HepG2 (cell line): ENCODE results near the gene MYD88. TPM values are rescaled to one million over a fixed set of nuclear protein-coding genes. Genes with fewer than 3 reads are reported as not detected.
A peak's percentile ranks its signal among the peaks of the same experiment; 100 is the strongest.

Experiments
- AGO1 ChIP-seq: fragments of 200-400 bp; formaldehyde crosslinking; IDR thresholded peaks from 2 replicates; pipeline ENCODE4 v1.6.1; 2017; ENCODE audit warnings: mild to moderate bottlenecking, low read depth, low read length, moderate library complexity; ENCODE audit not compliant: poor library complexity, severe bottlenecking
- MTA1 ChIP-seq: sonication (generic); formaldehyde crosslinking; IDR thresholded peaks from 2 replicates; pipeline ENCODE4 v1.4.0; 2020; ENCODE audit warnings: missing genetic modification reagents, mild to moderate bottlenecking, borderline replicate concordance
- NBN ChIP-seq: fragments of 450-650 bp; conservative IDR thresholded peaks from 2 replicates; pipeline ENCODE4 v1.6.1; 2017
- NCOA5 ChIP-seq: sonication (generic); formaldehyde crosslinking; IDR thresholded peaks from 2 replicates; pipeline ENCODE4 v1.4.0; 2020; ENCODE audit warnings: missing genetic modification reagents
- RFXAP ChIP-seq: sonication (generic); formaldehyde crosslinking; IDR thresholded peaks from 2 replicates; pipeline ENCODE4 v1.4.0; 2020; ENCODE audit warnings: missing genetic modification reagents, borderline replicate concordance
- SMAD9 ChIP-seq: sonication (generic); formaldehyde crosslinking; IDR thresholded peaks from 2 replicates; pipeline ENCODE4 v1.5.1; 2020; ENCODE audit warnings: mild to moderate bottlenecking, missing genetic modification reagents
- SMC3 ChIP-seq: IDR thresholded peaks from 2 replicates; pipeline ENCODE4 v1.6.1; 2011; ENCODE audit warnings: low read length, improper control_type of control experiment
- SOX13 ChIP-seq, 3 experiments: fragments of 450-650 bp in 1 of 3; sonication (generic) in 1 of 3; formaldehyde crosslinking in 1 of 3; IDR thresholded peaks in 2 of 3; conservative IDR thresholded peaks in 1 of 3; 2 replicates each; pipeline versions ENCODE4 v1.5.0 to v1.6.1; 2016 to 2020; ENCODE audit warnings: antibody characterized with exemption in 1 of 3, mild to moderate bottlenecking in 1 of 3, missing compliant biosample characterization in 1 of 3, missing genetic modification reagents in 1 of 3, moderate library complexity in 1 of 3
- SRSF4 ChIP-seq: fragments of 200-400 bp; formaldehyde crosslinking; IDR thresholded peaks from one replicate; pipeline ENCODE4 v1.6.1; 2018; ENCODE audit warnings: mild to moderate bottlenecking, low read depth, low read length, moderate library complexity; ENCODE audit not compliant: poor library complexity, severe bottlenecking
- TBP ChIP-seq: sonication (generic); formaldehyde crosslinking; IDR thresholded peaks from 2 replicates; pipeline ENCODE4 v1.5.0; 2020; ENCODE audit warnings: missing genetic modification reagents
- TMF1 ChIP-seq: sonication (generic); formaldehyde crosslinking; IDR thresholded peaks from 2 replicates; pipeline ENCODE4 v1.8.1; 2022; ENCODE audit warnings: low read depth, missing genetic modification reagents
- TSC22D2 ChIP-seq: sonication (generic); formaldehyde crosslinking; IDR thresholded peaks from 2 replicates; pipeline ENCODE4 v1.5.1; 2020; ENCODE audit warnings: missing genetic modification reagents, mild to moderate bottlenecking, borderline replicate concordance
- ZBTB37 ChIP-seq: sonication (generic); formaldehyde crosslinking; IDR thresholded peaks from 2 replicates; pipeline ENCODE4 v1.4.0; 2020; ENCODE audit warnings: mild to moderate bottlenecking, missing genetic modification reagents
- ZHX1 ChIP-seq: sonication (generic); formaldehyde crosslinking; IDR thresholded peaks from 2 replicates; pipeline ENCODE4 v1.8.1; 2022; ENCODE audit warnings: low read depth, mild to moderate bottlenecking, missing genetic modification reagents
- ZNF577 ChIP-seq: sonication (generic); formaldehyde crosslinking; IDR thresholded peaks from 2 replicates; pipeline ENCODE4 v1.4.0; 2020; ENCODE audit warnings: mild to moderate bottlenecking, low read depth, missing genetic modification reagents, borderline replicate concordance
- polyA plus RNA-seq, 8 experiments: library from polyadenylated mRNA; depleted of rRNA in 3 of 8; stranded (reverse) in 7 of 8; unstranded in 1 of 8; fragments of >200 nt; fragmentation: Illumina TruSeq in 4 of 8; extraction: Trizol in 4 of 8; gene quantifications; 2 replicates each; pipeline versions ENCODE4 v1.2.1 to v1.2.3, GENCODE V29; 2011 to 2016; ENCODE audit warnings: low read depth in 4 of 8, missing spikeins in 1 of 8, mixed read lengths in 1 of 8; ENCODE audit not compliant: insufficient read depth in 1 of 8
- total RNA-seq, 5 experiments: library from RNA; depleted of rRNA; stranded (reverse); fragments of >200 nt; fragmentation: Illumina TruSeq; extraction: Trizol; gene quantifications; 2 replicates each; pipeline ENCODE4 v1.2.3, GENCODE V29; 2016; ENCODE audit warnings: low read depth in 1 of 5
- TF ChIP-seq, protein P1 (sequence below): sonication (generic); formaldehyde crosslinking; IDR thresholded peaks from 2 replicates; pipeline ENCODE4 v1.8.0; 2022; ENCODE audit warnings: low read depth, missing genetic modification reagents
- TF ChIP-seq, protein P2 (sequence below): sonication (generic); formaldehyde crosslinking; IDR thresholded peaks from 2 replicates; pipeline ENCODE4 v1.4.0; 2020; ENCODE audit warnings: mild to moderate bottlenecking, missing genetic modification reagents
- TF ChIP-seq, protein P3 (sequence below): sonication (generic); formaldehyde crosslinking; IDR thresholded peaks from 2 replicates; pipeline ENCODE4 v1.5.1; 2020; ENCODE audit warnings: missing genetic modification reagents, mild to moderate bottlenecking, borderline replicate concordance

Gene MYD88
- total and polyA plus RNA-seq, 2 of the 13 experiments (the other 11 are each of a cell fraction or from before 2014, with no cell fraction given): 7.6 to 32.7 TPM

DNA sequence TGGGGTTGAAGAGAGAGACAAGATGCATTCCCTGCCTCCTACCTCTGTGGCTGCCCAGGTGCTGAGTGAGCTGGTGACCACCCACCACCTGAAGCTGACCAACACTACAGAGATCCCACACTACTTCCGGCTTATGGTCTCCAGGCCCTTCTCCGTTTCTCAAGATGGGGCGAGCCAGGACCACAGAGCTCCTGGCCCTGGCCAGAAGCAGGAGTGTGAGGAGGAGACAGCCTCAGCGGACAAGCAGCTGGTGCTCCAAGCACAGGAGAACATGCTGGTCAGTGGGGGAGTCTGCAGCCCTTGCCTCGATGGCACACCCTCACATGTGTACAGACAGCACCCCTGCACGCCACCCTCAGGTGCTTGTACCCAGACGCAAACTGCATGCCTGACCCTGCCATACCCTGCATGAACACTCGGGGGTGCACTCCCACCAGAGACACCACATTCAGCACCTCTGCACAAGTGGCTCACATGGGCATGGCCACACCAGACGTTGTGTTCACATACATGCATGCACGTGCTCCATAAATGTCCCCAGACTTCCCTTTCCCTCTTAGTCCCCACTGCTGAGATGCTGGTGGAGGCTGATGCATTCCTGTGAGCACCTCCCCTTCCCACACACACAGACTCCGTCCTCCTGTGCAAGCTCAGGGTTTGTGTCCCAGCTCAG is 20.6 kb upstream of the MYD88 start (continued):
- TF ChIP-seq SRSF4 (no peak), ZBTB37 (CRISPR knock-in tag) (no peak), SMAD9 (CRISPR knock-in tag) (no peak), SOX13 (IDR thresholded peaks at IDR 0.05) (peak; percentile 6; the same call in 1 of the 2 replicates), SOX13 (CRISPR knock-in tag; conservative IDR thresholded peaks at IDR 0.05 in 1 of 2, IDR thresholded peaks at IDR 0.05 in 1 of 2) (no peak), TSC22D2 (CRISPR knock-in tag) (no peak), NBN (no peak), TMF1 (CRISPR knock-in tag) (no peak), TBP (CRISPR knock-in tag) (no peak), AGO1 (peak; percentile 15), ZNF577 (no peak), ZHX1 (CRISPR knock-in tag) (no peak; the same call in 1 of the 2 replicates), MTA1 (CRISPR knock-in tag) (no peak), SMC3 (peak; percentile 84), NCOA5 (no peak), RFXAP (CRISPR knock-in tag) (peak; percentile 36; the same call in 1 of the 2 replicates)
- TF ChIP-seq, protein P1, sequence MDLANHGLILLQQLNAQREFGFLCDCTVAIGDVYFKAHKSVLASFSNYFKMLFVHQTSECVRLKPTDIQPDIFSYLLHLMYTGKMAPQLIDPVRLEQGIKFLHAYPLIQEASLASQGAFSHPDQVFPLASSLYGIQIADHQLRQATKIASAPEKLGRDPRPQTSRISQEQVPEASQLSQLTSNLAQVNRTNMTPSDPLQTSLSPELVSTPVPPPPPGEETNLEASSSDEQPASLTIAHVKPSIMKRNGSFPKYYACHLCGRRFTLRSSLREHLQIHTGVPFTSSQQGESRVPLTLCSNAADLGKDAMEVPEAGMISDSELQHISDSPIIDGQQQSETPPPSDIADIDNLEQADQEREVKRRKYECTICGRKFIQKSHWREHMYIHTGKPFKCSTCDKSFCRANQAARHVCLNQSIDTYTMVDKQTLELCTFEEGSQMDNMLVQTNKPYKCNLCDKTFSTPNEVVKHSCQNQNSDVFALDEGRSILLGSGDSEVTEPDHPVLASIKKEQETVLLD (CRISPR knock-in tag): no peak
- TF ChIP-seq, protein P2, sequence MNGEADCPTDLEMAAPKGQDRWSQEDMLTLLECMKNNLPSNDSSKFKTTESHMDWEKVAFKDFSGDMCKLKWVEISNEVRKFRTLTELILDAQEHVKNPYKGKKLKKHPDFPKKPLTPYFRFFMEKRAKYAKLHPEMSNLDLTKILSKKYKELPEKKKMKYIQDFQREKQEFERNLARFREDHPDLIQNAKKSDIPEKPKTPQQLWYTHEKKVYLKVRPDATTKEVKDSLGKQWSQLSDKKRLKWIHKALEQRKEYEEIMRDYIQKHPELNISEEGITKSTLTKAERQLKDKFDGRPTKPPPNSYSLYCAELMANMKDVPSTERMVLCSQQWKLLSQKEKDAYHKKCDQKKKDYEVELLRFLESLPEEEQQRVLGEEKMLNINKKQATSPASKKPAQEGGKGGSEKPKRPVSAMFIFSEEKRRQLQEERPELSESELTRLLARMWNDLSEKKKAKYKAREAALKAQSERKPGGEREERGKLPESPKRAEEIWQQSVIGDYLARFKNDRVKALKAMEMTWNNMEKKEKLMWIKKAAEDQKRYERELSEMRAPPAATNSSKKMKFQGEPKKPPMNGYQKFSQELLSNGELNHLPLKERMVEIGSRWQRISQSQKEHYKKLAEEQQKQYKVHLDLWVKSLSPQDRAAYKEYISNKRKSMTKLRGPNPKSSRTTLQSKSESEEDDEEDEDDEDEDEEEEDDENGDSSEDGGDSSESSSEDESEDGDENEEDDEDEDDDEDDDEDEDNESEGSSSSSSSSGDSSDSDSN (CRISPR knock-in tag): peak; percentile 41
- TF ChIP-seq, protein P3, sequence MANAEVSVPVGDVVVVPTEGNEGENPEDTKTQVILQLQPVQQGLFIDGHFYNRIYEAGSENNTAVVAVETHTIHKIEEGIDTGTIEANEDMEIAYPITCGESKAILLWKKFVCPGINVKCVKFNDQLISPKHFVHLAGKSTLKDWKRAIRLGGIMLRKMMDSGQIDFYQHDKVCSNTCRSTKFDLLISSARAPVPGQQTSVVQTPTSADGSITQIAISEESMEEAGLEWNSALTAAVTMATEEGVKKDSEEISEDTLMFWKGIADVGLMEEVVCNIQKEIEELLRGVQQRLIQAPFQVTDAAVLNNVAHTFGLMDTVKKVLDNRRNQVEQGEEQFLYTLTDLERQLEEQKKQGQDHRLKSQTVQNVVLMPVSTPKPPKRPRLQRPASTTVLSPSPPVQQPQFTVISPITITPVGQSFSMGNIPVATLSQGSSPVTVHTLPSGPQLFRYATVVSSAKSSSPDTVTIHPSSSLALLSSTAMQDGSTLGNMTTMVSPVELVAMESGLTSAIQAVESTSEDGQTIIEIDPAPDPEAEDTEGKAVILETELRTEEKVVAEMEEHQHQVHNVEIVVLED (CRISPR knock-in tag): 0 out of 2 replicates have a peak, but pooled peaks have one; percentile 22
